ENCODE measurements around the gene ADGRL1. TPM values are rescaled to one million over a fixed set of nuclear protein-coding genes. Genes with fewer than 3 reads are reported as not detected.
A peak's percentile ranks its signal among the peaks of the same experiment; 100 is the strongest.

The ADGRL1 gene
- total RNA-seq, 2 experiments from 2014 or later: 22.2 to 23.9 TPM

- Histone ChIP-seq H3K36me3 (ENCODE audit: insufficient read depth, low read length) (no peaks in the 10 kb centered on the region), H3K4me3 (ENCODE audit: low read length) (no peak overlapping the region), H3K27me3 (ENCODE audit: control insufficient read depth in 1 of 2, insufficient read depth in 2 of 2, low read length in 2 of 2) (no peaks in the 10 kb centered on the region), H3K4me1 (ENCODE audit: insufficient read depth, low read length) (peaks cover 70% of the 10 kb centered on the region), H3K27ac (ENCODE audit: low read depth in 1 of 2, low read length in 2 of 2) (no peak overlapping the region), H3K9me3 (ENCODE audit: control insufficient read depth in 1 of 2, insufficient read depth in 1 of 2, low read length in 2 of 2) (no peaks in the 10 kb centered on the region)
- H3K9me3 Mint-ChIP-seq: no peaks in the 10 kb centered on the region
- H3K27ac Mint-ChIP-seq: peak overlapping the region; percentile 28
- no peak for TF ChIP-seq CTCF (IDR thresholded peaks at IDR 0.05)
- H3K36me3 Mint-ChIP-seq (ENCODE audit: low read depth): peaks cover 13% of the 10 kb centered on the region
- intact Hi-C loops (cut with DNase I, micrococcal nuclease): loop anchor here in 1 of 2 experiments (2.0 kb wide), 1 partner anchor 21 kb away; no protein-coding TSS in a partner anchor
- H3K27me3 Mint-ChIP-seq: no peaks in the 10 kb centered on the region
- peak overlapping the region; percentile 62 for H3K4me3 Mint-ChIP-seq
- ATAC-seq (ENCODE audit: poor library complexity) (no peak), DNase-seq (peak in 9 of 14 experiments; percentile 24 to 74 (median 41))
- ChIA-PET POLR2A (interaction anchor here (3.0 kb wide), 1 partner anchor 22 kb away, joined by 16 read pairs; the partner anchor contains the start of gene ASF1B), CTCF (interaction anchor here (0.6 to 4.2 kb wide), 6 partner anchors 10 to 55 kb away, joined by 3 to 18 read pairs (median 3); partner anchors contain the start of gene ASF1B)
- H3K4me1 Mint-ChIP-seq (ENCODE audit: low read depth): peaks cover 66% of the 10 kb centered on the region
Measured at GRCh38 chr19:14113762-14114414, 92.1 kb downstream of the ADGRL1 start.

GRCh38 chr19:14112809-14113385 is 93.1 kb downstream of the ADGRL1 start:
- Mint-ChIP-seq H3K36me3 (ENCODE audit: low read depth) (peaks cover 13% of the 10 kb centered on the region), H3K4me1 (ENCODE audit: low read depth) (peaks cover 60% of the 10 kb centered on the region), H3K4me3 (no peak overlapping the region), H3K9me3 (no peaks in the 10 kb centered on the region), H3K27ac (no peak overlapping the region), H3K27me3 (no peaks in the 10 kb centered on the region)
- ATAC-seq (ENCODE audit: poor library complexity) (no peak), DNase-seq (no peak)
- Histone ChIP-seq H3K27ac (ENCODE audit: low read depth in 1 of 2, low read length in 2 of 2) (no peak overlapping the region), H3K27me3 (ENCODE audit: control insufficient read depth in 1 of 2, insufficient read depth in 2 of 2, low read length in 2 of 2) (no peaks in the 10 kb centered on the region), H3K9me3 (ENCODE audit: control insufficient read depth in 1 of 2, insufficient read depth in 1 of 2, low read length in 2 of 2) (no peaks in the 10 kb centered on the region), H3K36me3 (ENCODE audit: insufficient read depth, low read length) (no peaks in the 10 kb centered on the region), H3K4me3 (ENCODE audit: low read length) (no peak overlapping the region), H3K4me1 (ENCODE audit: insufficient read depth, low read length) (peaks cover 63% of the 10 kb centered on the region)
- no peak for TF ChIP-seq CTCF (IDR thresholded peaks at IDR 0.05)
- ChIA-PET POLR2A (interaction anchor here (1.2 kb wide), 1 partner anchor 31 kb away, joined by 3 read pairs; no protein-coding TSS in a partner anchor), CTCF (interaction anchor here (1.3 to 4.2 kb wide), 2 partner anchors 10 to 24 kb away, joined by 3 to 18 read pairs; partner anchors contain the start of gene ASF1B)
- intact Hi-C loops (cut with DNase I, micrococcal nuclease): no loop called here

GRCh38 chr19:14112051-14112808 is 93.7 kb downstream of the ADGRL1 start:
- Mint-ChIP-seq H3K36me3 (ENCODE audit: low read depth) (peaks cover 8% of the 10 kb centered on the region), H3K9me3 (no peaks in the 10 kb centered on the region), H3K4me1 (ENCODE audit: low read depth) (peaks cover 55% of the 10 kb centered on the region), H3K27me3 (no peaks in the 10 kb centered on the region), H3K4me3 (no peak overlapping the region), H3K27ac (no peak overlapping the region)
- ATAC-seq (ENCODE audit: poor library complexity): no peak
- H3K9me3 ChIP-seq (ENCODE audit: control insufficient read depth in 1 of 2, insufficient read depth in 1 of 2, low read length in 2 of 2): no peaks in the 10 kb centered on the region
- no peak for TF ChIP-seq CTCF (IDR thresholded peaks at IDR 0.05)
- ChIA-PET POLR2A (interaction anchor here (1.2 kb wide), 1 partner anchor 30 kb away, joined by 3 read pairs; no protein-coding TSS in a partner anchor), CTCF (interaction anchor here (1.3 kb wide), 1 partner anchor 9 kb away, joined by 3 read pairs; no protein-coding TSS in a partner anchor)
- H3K4me1 ChIP-seq (ENCODE audit: insufficient read depth, low read length): peaks cover 62% of the 10 kb centered on the region
- peak overlapping the region in 1 of 2 donors; percentile 29 for H3K27ac ChIP-seq (ENCODE audit: low read depth in 1 of 2, low read length in 2 of 2)
- H3K36me3 ChIP-seq (ENCODE audit: insufficient read depth, low read length): peaks cover 6% of the 10 kb centered on the region
- no peak overlapping the region for H3K4me3 ChIP-seq (ENCODE audit: low read length)
- no peaks in the 10 kb centered on the region for H3K27me3 ChIP-seq (ENCODE audit: control insufficient read depth in 1 of 2, insufficient read depth in 2 of 2, low read length in 2 of 2)
- peak in 1 of 14 experiments; percentile 18 for DNase-seq
- intact Hi-C loops (cut with DNase I, micrococcal nuclease): no loop called here

Data from CD4-positive, alpha-beta T cell (primary cell).